NCI-H1092 (cell line): ENCODE measurements around the gene FLAD1.
A peak's percentile ranks its signal among the peaks of the same experiment; 100 is the strongest.

Experiments
- DNase-seq: peaks from one replicate; lab custom pipeline; 2025; lab: John Stamatoyannopoulos, UW

Gene FLAD1

GRCh38 chr1:154982897-154983648, at the start of gene FLAD1:
Gene FLAD1 (plus strand): TSS chr1:154983344. CDS start chr1:154983695, 351 bp downstream.
- DNase-seq = peak; percentile 100

GRCh38 chr1:154934358-154934948, 48.7 kb upstream of the FLAD1 start:
- no peak for DNase-seq

- DNase-seq = no peak
These were observed 47.2 kb upstream of the FLAD1 start for GRCh38 chr1:154935749-154936554.

GRCh38 chr1:154936555-154937084, 46.5 kb upstream of the FLAD1 start, which contains the start of gene PMVK:
Gene PMVK (minus strand): TSS chr1:154936719. CDS start chr1:154936685, 34 bp downstream.
- peak; percentile 95 for DNase-seq

GRCh38 chr1:154937085-154937987, 45.8 kb upstream of the FLAD1 start:
- peak; percentile 92 for DNase-seq

GRCh38 chr1:154937988-154938386, 45.2 kb upstream of the FLAD1 start:
- no peak for DNase-seq

- DNase-seq = no peak
These were observed 44.3 kb upstream of the FLAD1 start for GRCh38 chr1:154938604-154939399.

- no peak for DNase-seq
These were observed 43.0 kb upstream of the FLAD1 start for GRCh38 chr1:154940213-154940560.

- no peak for DNase-seq
These were observed 42.4 kb upstream of the FLAD1 start for GRCh38 chr1:154940651-154941194.

GRCh38 chr1:154941333-154942013, 41.7 kb upstream of the FLAD1 start:
- DNase-seq = no peak

GRCh38 chr1:154943649-154944400, 39.3 kb upstream of the FLAD1 start:
- peak; percentile 16 for DNase-seq

GRCh38 chr1:154944401-154945159, 38.6 kb upstream of the FLAD1 start:
- DNase-seq = no peak

GRCh38 chr1:154945160-154945961, 37.8 kb upstream of the FLAD1 start:
- DNase-seq = no peak

- no peak for DNase-seq
These were observed 36.9 kb upstream of the FLAD1 start for GRCh38 chr1:154945962-154946850.

- DNase-seq = no peak
These were observed 35.1 kb upstream of the FLAD1 start for GRCh38 chr1:154948079-154948478.

- no peak for DNase-seq
These were observed 31.1 kb upstream of the FLAD1 start for GRCh38 chr1:154951901-154952657.
